Measurements from ENCODE around the gene LOXL1. TPM values are rescaled to one million over a fixed set of nuclear protein-coding genes. Genes with fewer than 3 reads are reported as not detected.

LOXL1 gene
- total RNA-seq, 1 donor from 2014 or later, result 280 TPM

DNA sequence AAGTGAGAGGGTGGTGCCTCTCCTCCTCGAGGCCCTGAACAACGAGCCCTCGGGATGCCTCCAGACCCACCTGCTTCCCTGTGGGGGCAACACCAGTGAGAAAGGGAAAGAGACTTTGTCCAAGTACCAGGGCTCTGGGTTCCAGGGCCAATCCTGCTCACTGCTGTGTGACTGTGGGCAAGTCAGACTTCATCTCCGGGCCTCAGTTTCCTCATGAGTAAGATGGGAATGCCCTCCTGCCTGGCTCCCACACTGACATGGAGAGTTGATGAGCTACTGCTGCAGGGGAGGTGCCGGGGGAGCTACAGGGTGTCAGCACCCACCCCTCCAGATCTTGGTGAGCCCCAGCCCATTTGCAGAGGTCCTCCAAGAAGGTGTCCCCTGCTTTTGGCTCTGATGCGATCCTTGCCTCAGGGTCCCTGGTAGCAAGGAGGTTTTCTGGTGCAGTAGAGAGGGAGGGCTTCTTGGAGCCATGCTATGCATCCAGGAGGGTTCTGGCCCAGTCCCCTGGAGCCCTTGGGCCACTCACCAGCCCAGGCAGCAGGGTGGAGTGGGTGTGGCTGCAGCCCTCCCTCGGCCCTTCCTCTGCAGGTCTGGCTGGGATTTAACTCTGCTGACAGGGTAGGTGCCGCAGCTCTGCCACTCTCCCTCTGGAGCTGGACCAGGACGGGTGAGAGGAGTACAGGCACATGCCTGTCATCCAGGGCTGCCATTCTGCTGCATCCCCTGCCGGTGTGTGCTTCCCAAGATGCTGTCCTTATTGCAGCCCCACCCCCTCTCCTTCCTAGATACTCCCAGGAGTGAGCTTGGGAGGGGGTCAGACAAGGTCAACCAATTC lies 26.9 kb downstream of the LOXL1 start:
- no peaks in the 10 kb centered on the region for H3K79me2 ChIP-seq (ENCODE audit: insufficient read depth, low read length)
- Mint-ChIP-seq H3K4me1 (ENCODE audit: low read depth, unreplicated experiment) (peaks cover 51% of the 10 kb centered on the region), H3K36me3 (ENCODE audit: low read depth, unreplicated experiment) (peaks cover 14% of the 10 kb centered on the region), H3K27ac (ENCODE audit: unreplicated experiment) (peak overlapping the region; percentile 18), H3K4me3 (ENCODE audit: unreplicated experiment) (no peak overlapping the region), H3K9me3 (ENCODE audit: unreplicated experiment) (no peaks in the 10 kb centered on the region), H3K27me3 (ENCODE audit: low read depth, unreplicated experiment) (peaks cover 2% of the 10 kb centered on the region)
- H3K4me1 ChIP-seq (ENCODE audit: insufficient read depth, low read length), result peaks cover 39% of the 10 kb centered on the region
- no peak for TF ChIP-seq EZH2 (IDR thresholded peaks at IDR 0.05; ENCODE audit: insufficient read depth, low read length)
- no peak for TF ChIP-seq CTCF (IDR thresholded peaks at IDR 0.05; ENCODE audit: insufficient read depth, low read depth, low read length)
- peaks cover 31% of the 10 kb centered on the region for H3K36me3 ChIP-seq (ENCODE audit: insufficient read depth, low read length)
- peaks cover 4% of the 10 kb centered on the region for H4K20me1 ChIP-seq (ENCODE audit: insufficient read depth, low read length)
- no peak overlapping the region for H3K27ac ChIP-seq (ENCODE audit: low read depth, low read length)
- FAIRE-seq, result no peak
- no peaks in the 10 kb centered on the region for H3K27me3 ChIP-seq (ENCODE audit: insufficient read depth, low read length)
- H3K4me2 ChIP-seq (ENCODE audit: low read length), result no peak overlapping the region
- H3K4me3 ChIP-seq (ENCODE audit: insufficient read depth, low read depth, low read length), result no peak overlapping the region
- no peaks in the 10 kb centered on the region for H3K9me3 ChIP-seq (ENCODE audit: insufficient read depth, low read depth, low read length)
- no peak overlapping the region for H3K9ac ChIP-seq (ENCODE audit: low read length)
- H2AFZ ChIP-seq (ENCODE audit: low read depth, low read length), result no peak overlapping the region
- no peak for DNase-seq (ENCODE audit: low read depth)

- TF ChIP-seq CTCF (IDR thresholded peaks at IDR 0.05; ENCODE audit: insufficient read depth, low read depth, low read length) (no peak), EZH2 (IDR thresholded peaks at IDR 0.05; ENCODE audit: insufficient read depth, low read length) (no peak)
- peaks cover 4% of the 10 kb centered on the region for H4K20me1 ChIP-seq (ENCODE audit: insufficient read depth, low read length)
- H3K9ac ChIP-seq (ENCODE audit: low read length), result no peak overlapping the region
- H3K36me3 ChIP-seq (ENCODE audit: insufficient read depth, low read length), result peaks cover 18% of the 10 kb centered on the region
- Mint-ChIP-seq H3K27ac (ENCODE audit: unreplicated experiment) (peak overlapping the region; percentile 85), H3K36me3 (ENCODE audit: low read depth, unreplicated experiment) (peaks cover 11% of the 10 kb centered on the region), H3K27me3 (ENCODE audit: low read depth, unreplicated experiment) (peaks cover 2% of the 10 kb centered on the region), H3K9me3 (ENCODE audit: unreplicated experiment) (no peaks in the 10 kb centered on the region), H3K4me1 (ENCODE audit: low read depth, unreplicated experiment) (peaks cover 60% of the 10 kb centered on the region), H3K4me3 (ENCODE audit: unreplicated experiment) (no peak overlapping the region)
- DNase-seq (ENCODE audit: low read depth) (no peak), FAIRE-seq (no peak)
- H3K27ac ChIP-seq (ENCODE audit: low read depth, low read length), result no peak overlapping the region
- H3K4me2 ChIP-seq (ENCODE audit: low read length), result no peak overlapping the region
- H3K79me2 ChIP-seq (ENCODE audit: insufficient read depth, low read length), result no peaks in the 10 kb centered on the region
- H3K27me3 ChIP-seq (ENCODE audit: insufficient read depth, low read length), result no peaks in the 10 kb centered on the region
- no peak overlapping the region for H2AFZ ChIP-seq (ENCODE audit: low read depth, low read length)
- H3K4me3 ChIP-seq (ENCODE audit: insufficient read depth, low read depth, low read length), result no peak overlapping the region
- H3K9me3 ChIP-seq (ENCODE audit: insufficient read depth, low read depth, low read length), result no peaks in the 10 kb centered on the region
- peaks cover 49% of the 10 kb centered on the region for H3K4me1 ChIP-seq (ENCODE audit: insufficient read depth, low read length)
Observed at GRCh38 chr15:73954188-73955145, 28.2 kb downstream of the LOXL1 start.

Data from astrocyte (in vitro differentiated cells and primary cell).